ENCODE measurements around the gene PARN. TPM values are rescaled to one million over a fixed set of nuclear protein-coding genes. Genes with fewer than 3 reads are reported as not detected.

The PARN gene
- total RNA-seq, 1 donor from 2014 or later: 31.2 TPM

DNA sequence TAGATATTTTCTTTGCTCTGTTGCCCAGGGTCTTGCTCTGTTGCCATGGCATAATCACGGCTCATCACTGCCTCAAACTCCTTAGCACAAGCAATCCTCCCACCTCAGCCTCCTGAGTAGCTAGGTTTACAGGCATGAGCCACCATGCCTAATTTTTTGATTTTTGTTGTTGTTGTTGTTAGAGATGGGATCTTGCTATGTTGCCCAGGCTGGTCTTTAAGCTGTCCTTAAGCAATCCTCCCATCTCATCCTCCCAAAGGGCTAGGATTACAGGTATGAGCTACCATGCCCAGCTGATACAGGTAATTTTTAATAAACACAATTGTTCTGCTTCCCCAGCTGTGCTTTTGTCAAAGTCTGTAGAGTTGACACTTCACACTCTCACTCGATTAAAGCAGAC, 159.3 kb downstream of the PARN start:
- TF ChIP-seq, protein P1, sequence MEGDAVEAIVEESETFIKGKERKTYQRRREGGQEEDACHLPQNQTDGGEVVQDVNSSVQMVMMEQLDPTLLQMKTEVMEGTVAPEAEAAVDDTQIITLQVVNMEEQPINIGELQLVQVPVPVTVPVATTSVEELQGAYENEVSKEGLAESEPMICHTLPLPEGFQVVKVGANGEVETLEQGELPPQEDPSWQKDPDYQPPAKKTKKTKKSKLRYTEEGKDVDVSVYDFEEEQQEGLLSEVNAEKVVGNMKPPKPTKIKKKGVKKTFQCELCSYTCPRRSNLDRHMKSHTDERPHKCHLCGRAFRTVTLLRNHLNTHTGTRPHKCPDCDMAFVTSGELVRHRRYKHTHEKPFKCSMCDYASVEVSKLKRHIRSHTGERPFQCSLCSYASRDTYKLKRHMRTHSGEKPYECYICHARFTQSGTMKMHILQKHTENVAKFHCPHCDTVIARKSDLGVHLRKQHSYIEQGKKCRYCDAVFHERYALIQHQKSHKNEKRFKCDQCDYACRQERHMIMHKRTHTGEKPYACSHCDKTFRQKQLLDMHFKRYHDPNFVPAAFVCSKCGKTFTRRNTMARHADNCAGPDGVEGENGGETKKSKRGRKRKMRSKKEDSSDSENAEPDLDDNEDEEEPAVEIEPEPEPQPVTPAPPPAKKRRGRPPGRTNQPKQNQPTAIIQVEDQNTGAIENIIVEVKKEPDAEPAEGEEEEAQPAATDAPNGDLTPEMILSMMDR (IDR thresholded peaks at IDR 0.05): no peak
- no peak for ATAC-seq
- Histone ChIP-seq H3K9me3 (no peaks in the 10 kb centered on the region), H3K4me1 (no peaks in the 10 kb centered on the region), H3K36me3 (no peaks in the 10 kb centered on the region), H3K27ac (no peak overlapping the region), H3K27me3 (no peaks in the 10 kb centered on the region), H3K4me3 (no peak overlapping the region)
- no peak for DNase-seq
- intact Hi-C loops (cut with DNase I): no loop called here

DNA sequence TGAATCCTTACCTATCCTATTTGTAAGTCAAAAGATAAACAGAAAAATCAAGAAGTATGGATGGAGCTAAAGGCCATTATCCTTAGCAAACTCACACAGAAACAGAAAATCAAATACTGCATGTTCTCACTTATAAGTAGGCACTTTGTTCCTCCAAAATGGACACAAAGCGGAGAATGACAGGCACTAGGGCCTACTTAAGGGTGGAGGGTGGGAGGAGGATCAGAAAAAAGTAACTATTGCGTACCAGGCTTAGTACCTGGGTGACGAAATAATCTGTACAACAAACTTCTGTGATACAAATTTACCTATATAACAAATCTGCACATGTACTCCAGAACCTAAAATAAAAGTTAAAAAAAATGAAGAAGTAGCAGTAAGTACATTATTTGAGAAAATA, 164.3 kb downstream of the PARN start:
- no peaks in the 10 kb centered on the region for H3K27me3 ChIP-seq
- ATAC-seq: peak; percentile 22
- H3K4me3 ChIP-seq: no peak overlapping the region
- DNase-seq: no peak
- peaks cover 9% of the 10 kb centered on the region for H3K9me3 ChIP-seq
- no peak overlapping the region for H3K27ac ChIP-seq
- TF ChIP-seq, protein P1 (IDR thresholded peaks at IDR 0.05): no peak
- intact Hi-C loops (cut with DNase I): no loop called here
- peaks cover 5% of the 10 kb centered on the region for H3K36me3 ChIP-seq
- no peaks in the 10 kb centered on the region for H3K4me1 ChIP-seq

- intact Hi-C loops (cut with DNase I): no loop called here
- no peak for ATAC-seq
These were observed 165.3 kb downstream of the PARN start for GRCh38 chr16:14464796-14465195.

DNA sequence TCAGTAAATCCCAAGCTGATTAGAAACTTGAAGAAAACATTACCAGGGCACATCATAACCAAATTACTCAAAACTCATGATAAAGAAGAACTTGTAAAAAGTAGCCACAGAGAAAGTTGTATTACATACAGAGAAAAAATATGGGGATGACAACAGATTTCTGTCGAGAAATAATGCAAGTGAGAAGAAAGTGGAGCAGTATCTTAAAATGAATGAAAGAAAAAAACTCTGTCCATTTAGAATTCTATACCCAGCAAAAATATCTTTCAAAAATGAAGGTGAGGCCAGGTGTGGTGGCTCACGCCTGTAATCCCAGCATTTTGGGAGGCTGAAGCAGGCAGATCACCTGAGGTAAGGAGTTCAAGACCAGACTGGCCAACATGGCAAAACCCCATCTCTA, 165.9 kb downstream of the PARN start:
- Histone ChIP-seq H3K4me3 (no peak overlapping the region), H3K4me1 (no peaks in the 10 kb centered on the region), H3K9me3 (peaks cover 9% of the 10 kb centered on the region), H3K36me3 (peaks cover 5% of the 10 kb centered on the region), H3K27ac (no peak overlapping the region), H3K27me3 (no peaks in the 10 kb centered on the region)
- DNase-seq: no peak
- TF ChIP-seq, protein P1 (IDR thresholded peaks at IDR 0.05): no peak
- intact Hi-C loops (cut with DNase I): no loop called here
- no peak for ATAC-seq

More at GRCh38 chr16:14464796-14465195, 165.3 kb downstream of the PARN start:
- Histone ChIP-seq H3K9me3 (peaks cover 9% of the 10 kb centered on the region), H3K4me3 (no peak overlapping the region), H3K27me3 (no peaks in the 10 kb centered on the region), H3K4me1 (no peaks in the 10 kb centered on the region), H3K36me3 (peaks cover 5% of the 10 kb centered on the region), H3K27ac (no peak overlapping the region)
- TF ChIP-seq, protein P1 (IDR thresholded peaks at IDR 0.05): no peak
- no peak for DNase-seq

- intact Hi-C loops (cut with DNase I): no loop called here
- H3K4me3 ChIP-seq: no peak overlapping the region
- DNase-seq: no peak
- H3K4me1 ChIP-seq: no peaks in the 10 kb centered on the region
- peaks cover 9% of the 10 kb centered on the region for H3K9me3 ChIP-seq
- no peak overlapping the region for H3K27ac ChIP-seq
- no peak for ATAC-seq
- TF ChIP-seq, protein P1 (IDR thresholded peaks at IDR 0.05): no peak
- H3K36me3 ChIP-seq: peaks cover 5% of the 10 kb centered on the region
- H3K27me3 ChIP-seq: no peaks in the 10 kb centered on the region
These were observed 167.2 kb downstream of the PARN start for GRCh38 chr16:14462811-14463210.

DNA sequence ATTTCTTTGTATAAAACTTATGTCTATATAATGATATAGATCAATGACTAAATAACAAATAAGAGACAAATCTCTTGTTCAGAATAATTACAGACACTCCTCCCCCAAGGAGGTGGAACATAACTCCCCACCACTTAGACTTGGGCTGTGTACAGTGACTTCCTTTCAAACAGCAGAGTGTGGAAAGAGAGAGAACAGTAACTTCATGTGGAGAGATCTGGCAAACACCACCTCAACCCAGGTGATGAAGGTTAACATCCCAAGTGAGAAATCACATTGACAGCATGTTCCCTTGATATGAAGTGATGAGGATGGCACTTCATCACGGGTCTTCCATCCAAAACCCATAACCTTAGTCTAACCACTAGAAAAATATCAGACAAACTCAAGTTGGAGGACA, 169.3 kb downstream of the PARN start:
- TF ChIP-seq, protein P1 (IDR thresholded peaks at IDR 0.05): no peak

More for the DNA sequence above, 169.3 kb downstream of the PARN start:
- Histone ChIP-seq H3K27me3 (no peaks in the 10 kb centered on the region), H3K27ac (no peak overlapping the region), H3K9me3 (peaks cover 9% of the 10 kb centered on the region), H3K4me1 (no peaks in the 10 kb centered on the region), H3K4me3 (no peak overlapping the region), H3K36me3 (peaks cover 5% of the 10 kb centered on the region)
- intact Hi-C loops (cut with DNase I): no loop called here
- ATAC-seq: no peak
- no peak for DNase-seq

All from upper lobe of right lung (tissue), 1 donor.